ENCODE measurements around the gene AEN. TPM values are rescaled to one million over a fixed set of nuclear protein-coding genes. Genes with fewer than 3 reads are reported as not detected.
"Not testable (repeated sequence)": the region's sequence is repeated elsewhere in the genome, so short reads cannot be mapped to it uniquely, and the experiment has no call there.

The AEN gene
- total and polyA plus RNA-seq, 2 of the 8 experiments (the other 6 are each of a cell fraction or from before 2014, with no cell fraction given): 112 to 122 TPM

DNA sequence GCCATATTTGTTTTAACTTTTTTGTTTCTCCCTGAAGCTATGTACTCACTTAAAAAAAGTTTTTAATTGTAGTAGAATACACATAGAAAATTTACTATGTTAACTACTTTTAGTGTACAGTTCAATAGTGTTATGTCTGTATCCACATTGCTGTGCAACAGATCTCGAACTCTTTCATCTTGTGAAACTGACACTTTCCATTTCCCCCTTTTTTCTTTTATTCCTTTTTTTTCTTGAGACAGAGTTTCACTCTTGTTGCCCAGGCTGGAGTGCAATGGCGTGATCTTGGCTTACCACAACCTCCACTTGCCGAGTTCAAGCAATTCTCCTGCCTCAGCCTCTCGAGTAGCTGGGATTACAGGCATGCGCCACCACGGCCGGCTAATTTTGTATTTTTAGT lies 11.7 kb downstream of the AEN start:
- CTCF ChIA-PET (ENCODE audit: partially characterized antibody): interaction anchor here (0.6 to 2.2 kb wide), 8 partner anchors 9 to 1239 kb away, joined by 3 to 11 read pairs (median 4); partner anchors contain the start of gene AEN
- H3K9ac ChIP-seq (replicated peaks in 1 of 4; ENCODE audit: extremely low read depth in 1 of 4, low read depth in 3 of 4, low read length in 3 of 4); H2BK12ac ChIP-seq (ENCODE audit: low read depth, low read length); H3K9me3 ChIP-seq (ENCODE audit: insufficient read depth in 2 of 2, low read depth in 1 of 2, low read length in 1 of 2); DNase-seq (ENCODE audit: low read depth in 1 of 2, low spot score in 2 of 2); FAIRE-seq; H4K91ac ChIP-seq (replicated peaks; ENCODE audit: insufficient read length, low read length); H2BK20ac ChIP-seq (ENCODE audit: low read length); H4K8ac ChIP-seq (ENCODE audit: extremely low read depth, insufficient read depth, low read length); H2AFZ ChIP-seq (ENCODE audit: low read length); H2BK15ac ChIP-seq (ENCODE audit: low read length); H3K18ac ChIP-seq (ENCODE audit: extremely low read depth, low read length); H3K4me3 ChIP-seq (ENCODE audit: extremely low read depth in 1 of 4, insufficient read depth in 2 of 4, low read depth in 3 of 4, low read length in 4 of 4); H3K56ac ChIP-seq (replicated peaks; ENCODE audit: insufficient read length, low read depth, low read length); H4K5ac ChIP-seq (ENCODE audit: insufficient read length, low read depth, low read length); H3K23ac ChIP-seq (ENCODE audit: insufficient read length); H3K4me2 ChIP-seq (ENCODE audit: insufficient read depth in 1 of 2, low read depth in 2 of 2, low read length in 2 of 2); H3K14ac ChIP-seq (ENCODE audit: insufficient read length); H3K4me1 ChIP-seq (replicated peaks in 1 of 4; ENCODE audit: control insufficient read depth in 3 of 4, insufficient read depth in 4 of 4, low read length in 3 of 4); H2BK120ac ChIP-seq (replicated peaks; ENCODE audit: low read depth, low read length); H3K23me2 ChIP-seq (ENCODE audit: low read depth, low read length); H3K27ac ChIP-seq (ENCODE audit: low read depth, low read length); H2BK5ac ChIP-seq (ENCODE audit: low read depth, low read length); H3K27me3 ChIP-seq (replicated peaks in 1 of 4; ENCODE audit: control insufficient read depth in 3 of 4, extremely low read depth in 1 of 4, insufficient read depth in 3 of 4, low read length in 3 of 4); H2AK5ac ChIP-seq (ENCODE audit: low read depth, low read length); H3K4ac ChIP-seq (replicated peaks; ENCODE audit: insufficient read length, low read depth, low read length): not testable (repeated sequence)
- H4K20me1 ChIP-seq (replicated peaks in 1 of 2; ENCODE audit: control insufficient read depth in 1 of 2, insufficient read depth in 2 of 2, low read length in 2 of 2): peaks cover 38 to 41% of the 10 kb centered on the region in 2 experiments
- POLR2A ChIA-PET (ENCODE audit: partially characterized antibody): interaction anchor here (0.6 to 5.9 kb wide), 6 partner anchors 7 to 314 kb away, joined by 3 to 52 read pairs (median 5); partner anchors contain the start of gene AEN
- peaks cover 25% of the 10 kb centered on the region; the same call in 1 of the 2 replicates for H3K79me1 ChIP-seq (ENCODE audit: low read depth, low read length)
- peaks cover 6 to 20% of the 10 kb centered on the region in 2 experiments for H3K79me2 ChIP-seq (ENCODE audit: control insufficient read depth in 1 of 2, insufficient read depth in 2 of 2, low read length in 2 of 2)
- WGBS, 2 experiments (ENCODE audit: extremely low coverage in 1 of 2, insufficient coverage in 1 of 2, insufficient read length in 1 of 2, insufficient replicate concordance in 2 of 2, low coverage in 1 of 2, low lambda C conversion rate in 2 of 2, missing lambda C conversion rate in 1 of 2): 88% methylated on average over 7 of the region's 7 CpGs; no CpG with 5 or more reads in 1 of the 2 experiments
- H3K36me3 ChIP-seq (ENCODE audit: control insufficient read depth in 2 of 4, insufficient read depth in 4 of 4, low read length in 3 of 4): peaks cover 36 to 66% (median 45%) of the 10 kb centered on the region in 4 experiments
